ENCODE data around the gene CAPN5. TPM values are rescaled to one million over a fixed set of nuclear protein-coding genes. Genes with fewer than 3 reads are reported as not detected.

CAPN5 gene
- total and polyA plus RNA-seq, 2 of the 8 experiments (the other 6 are each of a cell fraction or from before 2014, with no cell fraction given) = 21.5 to 22.4 TPM

DNA sequence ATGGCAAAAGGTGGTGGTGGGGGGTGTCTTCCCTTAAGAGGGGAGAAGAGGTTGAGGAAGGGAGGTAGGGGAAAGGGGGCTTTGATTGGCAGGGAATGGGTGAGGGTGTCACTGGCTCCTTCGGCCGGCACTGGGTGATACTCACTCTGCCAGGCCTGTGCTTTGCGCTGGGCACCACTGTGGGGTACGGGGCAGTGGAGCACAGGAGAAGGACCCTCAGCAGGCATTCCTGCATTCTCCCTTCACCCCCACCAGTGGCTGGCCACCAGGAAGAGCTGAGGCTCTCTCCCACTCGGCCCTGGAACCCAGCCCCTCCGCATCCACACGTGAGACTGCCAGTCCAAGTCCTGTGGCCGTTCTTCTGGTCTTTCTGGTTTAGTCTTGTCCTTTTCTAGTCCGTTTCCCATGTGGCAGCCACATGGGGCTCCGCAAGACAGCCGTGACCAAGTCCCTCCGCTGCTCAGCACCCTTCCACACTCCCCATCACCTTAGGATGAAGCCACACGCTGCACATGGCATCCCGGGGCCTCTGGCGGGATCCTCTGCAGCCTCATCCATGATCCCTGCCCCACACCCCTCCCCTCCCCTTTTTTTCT, 8.0 kb downstream of the CAPN5 start:
- POLR2A ChIA-PET (ENCODE audit: partially characterized antibody) = interaction anchor here (0.7 to 1.6 kb wide), 2 partner anchors 8 to 10 kb away, joined by 3 to 7 read pairs; partner anchors contain the start of gene CAPN5
- H3K27ac ChIP-seq (ENCODE audit: low read depth, low read length) = no peak overlapping the region
- no peak overlapping the region for H2BK5ac ChIP-seq (ENCODE audit: low read depth, low read length)
- WGBS, 2 experiments (ENCODE audit: extremely low coverage in 1 of 2, insufficient coverage in 1 of 2, insufficient read length in 1 of 2, insufficient replicate concordance in 2 of 2, low coverage in 1 of 2, low lambda C conversion rate in 2 of 2, missing lambda C conversion rate in 1 of 2) = 79% methylated on average over 14 of the region's 15 CpGs; no CpG with 5 or more reads in 1 of the 2 experiments
- no peak overlapping the region for H3K18ac ChIP-seq (ENCODE audit: extremely low read depth, low read length)
- peak overlapping the region; percentile 65 for H4K8ac ChIP-seq (ENCODE audit: extremely low read depth, insufficient read depth, low read length)
- H3K36me3 ChIP-seq (ENCODE audit: control insufficient read depth in 2 of 4, insufficient read depth in 4 of 4, low read length in 3 of 4) = no peaks in the 10 kb centered on the region
- H3K4me1 ChIP-seq (replicated peaks in 1 of 4; ENCODE audit: control insufficient read depth in 3 of 4, insufficient read depth in 4 of 4, low read length in 3 of 4) = peaks cover 0 to 4% (median 0%) of the 10 kb centered on the region in 4 experiments; a peak in 2 of 7 replicates
- FAIRE-seq = no peak
- H4K20me1 ChIP-seq (replicated peaks in 1 of 2; ENCODE audit: control insufficient read depth in 1 of 2, insufficient read depth in 2 of 2, low read length in 2 of 2) = peaks cover 0 to 2% of the 10 kb centered on the region in 2 experiments
- no peaks in the 10 kb centered on the region for H3K27me3 ChIP-seq (replicated peaks in 1 of 4; ENCODE audit: control insufficient read depth in 3 of 4, extremely low read depth in 1 of 4, insufficient read depth in 3 of 4, low read length in 3 of 4)
- no peak overlapping the region for H2BK120ac ChIP-seq (replicated peaks; ENCODE audit: low read depth, low read length)
- H2BK15ac ChIP-seq (ENCODE audit: low read length) = no peak overlapping the region
- no peaks in the 10 kb centered on the region for H3K23me2 ChIP-seq (ENCODE audit: low read depth, low read length)
- no peak for DNase-seq (ENCODE audit: low read depth in 1 of 2, low spot score in 2 of 2)
- H3K9me3 ChIP-seq (ENCODE audit: insufficient read depth in 2 of 2, low read depth in 1 of 2, low read length in 1 of 2) = no peaks in the 10 kb centered on the region
- no peak overlapping the region for H2AFZ ChIP-seq (ENCODE audit: low read length)
- no peak overlapping the region for H3K4me2 ChIP-seq (ENCODE audit: insufficient read depth in 1 of 2, low read depth in 2 of 2, low read length in 2 of 2)
- H3K4me3 ChIP-seq (ENCODE audit: extremely low read depth in 1 of 4, insufficient read depth in 2 of 4, low read depth in 3 of 4, low read length in 4 of 4) = no peak overlapping the region
- H2AK5ac ChIP-seq (ENCODE audit: low read depth, low read length) = no peak overlapping the region
- H3K9ac ChIP-seq (replicated peaks in 1 of 4; ENCODE audit: extremely low read depth in 1 of 4, low read depth in 3 of 4, low read length in 3 of 4) = no peak overlapping the region; a peak in 1 of 7 replicates
- no peaks in the 10 kb centered on the region for H3K79me2 ChIP-seq (ENCODE audit: control insufficient read depth in 1 of 2, insufficient read depth in 2 of 2, low read length in 2 of 2)
- H3K79me1 ChIP-seq (ENCODE audit: low read depth, low read length) = no peaks in the 10 kb centered on the region; the same call in 1 of the 2 replicates
- H4K91ac ChIP-seq (replicated peaks; ENCODE audit: insufficient read length, low read length) = no peak overlapping the region
- no peak overlapping the region for H4K5ac ChIP-seq (ENCODE audit: insufficient read length, low read depth, low read length)
- H3K14ac ChIP-seq (ENCODE audit: insufficient read length) = no peak overlapping the region
- no peak overlapping the region for H3K23ac ChIP-seq (ENCODE audit: insufficient read length)
- H3K56ac ChIP-seq (replicated peaks; ENCODE audit: insufficient read length, low read depth, low read length) = no peak overlapping the region
- CTCF ChIA-PET (ENCODE audit: partially characterized antibody) = interaction anchor here (0.8 to 4.5 kb wide), 8 partner anchors 8 to 341 kb away, joined by 3 to 63 read pairs (median 6); partner anchors contain the start of genes CAPN5 and MYO7A
- no peak overlapping the region for H3K4ac ChIP-seq (replicated peaks; ENCODE audit: insufficient read length, low read depth, low read length)
- H2BK12ac ChIP-seq (ENCODE audit: low read depth, low read length) = no peak overlapping the region
- H2BK20ac ChIP-seq (ENCODE audit: low read length) = no peak overlapping the region
- no peak for TF ChIP-seq USF2 (IDR thresholded peaks at IDR 0.05; ENCODE audit: low read length)
- no peak for TF ChIP-seq JUND (IDR thresholded peaks at IDR 0.05; ENCODE audit: low read length)
- TF ChIP-seq PHF8 (conservative IDR thresholded peaks at IDR 0.05; ENCODE audit: low read depth, low read length) = no peak
- no peak for TF ChIP-seq CBX8 (IDR thresholded peaks at IDR 0.05; ENCODE audit: borderline replicate concordance, low read depth, low read length)
- TF ChIP-seq CHD1 (IDR thresholded peaks at IDR 0.05; ENCODE audit: low read depth, low read length) = no peak
- no peak for TF ChIP-seq CTBP2 (IDR thresholded peaks at IDR 0.05; ENCODE audit: borderline replicate concordance, insufficient read depth, insufficient read length, low read length)
- TF ChIP-seq, protein P1, sequence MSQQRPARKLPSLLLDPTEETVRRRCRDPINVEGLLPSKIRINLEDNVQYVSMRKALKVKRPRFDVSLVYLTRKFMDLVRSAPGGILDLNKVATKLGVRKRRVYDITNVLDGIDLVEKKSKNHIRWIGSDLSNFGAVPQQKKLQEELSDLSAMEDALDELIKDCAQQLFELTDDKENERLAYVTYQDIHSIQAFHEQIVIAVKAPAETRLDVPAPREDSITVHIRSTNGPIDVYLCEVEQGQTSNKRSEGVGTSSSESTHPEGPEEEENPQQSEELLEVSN (IDR thresholded peaks at IDR 0.05) = no peak
- TF ChIP-seq HDAC6 (IDR thresholded peaks at IDR 0.05; ENCODE audit: low read depth, low read length) = no peak
- no peak for TF ChIP-seq BCL11A (IDR thresholded peaks at IDR 0.05; ENCODE audit: low read depth in 2 of 2, low read length in 2 of 2)
- no peak for TF ChIP-seq FOSL1 (IDR thresholded peaks at IDR 0.05; ENCODE audit: insufficient read depth, low read depth, low read length)
